Mesodermal cell (in vitro differentiated cells): ENCODE data around the gene TUBB1.

Experiments
- H3K27ac ChIP-seq: 2 replicates; pipeline ENCODE4 v1.7.0; 2013; ENCODE audit warnings: mild to moderate bottlenecking, low read depth, low read length, moderate library complexity; ENCODE audit not compliant: severe bottlenecking
- H3K36me3 ChIP-seq: 2 replicates; pipeline ENCODE4 v1.7.1; 2013; ENCODE audit warnings: mild to moderate bottlenecking, low read length, moderate library complexity; ENCODE audit not compliant: control insufficient read depth, insufficient read depth
- H3K4me1 ChIP-seq: one replicate; pipeline ENCODE4 v1.7.1; 2013; ENCODE audit warnings: mild to moderate bottlenecking, low read length; ENCODE audit not compliant: insufficient read depth, control insufficient read depth, poor library complexity, severe bottlenecking
- H3K4me3 ChIP-seq: 2 replicates; pipeline ENCODE4 v1.7.0; 2013; ENCODE audit warnings: low read length, control low read depth, mild to moderate bottlenecking; ENCODE audit not compliant: insufficient read depth, poor library complexity, severe bottlenecking; ENCODE audit errors: extremely low read depth
- H3K9me3 ChIP-seq: 2 replicates; pipeline ENCODE4 v1.7.1; 2013; ENCODE audit warnings: mild to moderate bottlenecking, low read length, moderate library complexity; ENCODE audit not compliant: control insufficient read depth
- WGBS, 2 experiments: methylation state at CpG; one replicate each; pipeline ENCODE4 v1.1.5; 2013; ENCODE audit warnings: missing lambda C conversion rate in 2 of 2; ENCODE audit not compliant: insufficient coverage in 2 of 2; 5-methylcytosine and 5-hydroxymethylcytosine counted together

The TUBB1 gene

DNA sequence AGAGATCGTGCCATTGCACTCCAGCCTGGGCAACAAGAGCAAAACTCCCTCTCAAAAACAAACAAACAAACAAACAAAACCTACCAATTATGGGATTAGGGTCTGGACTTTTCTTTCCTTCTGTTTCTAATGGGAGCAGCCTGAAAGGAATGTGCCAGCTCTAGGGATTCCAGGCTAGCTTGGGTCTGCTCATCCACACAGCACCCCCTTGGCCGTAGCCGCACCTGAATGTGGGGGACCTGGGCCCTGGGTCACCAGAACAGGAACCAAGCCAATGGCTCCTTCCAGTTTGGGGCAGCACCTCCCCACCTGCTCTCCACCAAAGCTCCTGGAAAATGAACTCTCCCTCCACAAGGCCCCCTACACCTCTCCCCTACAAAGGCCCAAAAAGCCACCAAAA, 18.9 kb upstream of the TUBB1 start:
- peaks cover 63% of the 10 kb centered on the region for H3K36me3 ChIP-seq
- H3K9me3 ChIP-seq: no peaks in the 10 kb centered on the region
- H3K4me1 ChIP-seq: no peaks in the 10 kb centered on the region
- H3K4me3 ChIP-seq: no peak overlapping the region
- H3K27ac ChIP-seq: no peak overlapping the region
- 46% methylated on average over 2 of the region's 3 CpGs; no CpG with 5 or more reads in 1 of the 2 experiments for WGBS, 2 experiments

DNA sequence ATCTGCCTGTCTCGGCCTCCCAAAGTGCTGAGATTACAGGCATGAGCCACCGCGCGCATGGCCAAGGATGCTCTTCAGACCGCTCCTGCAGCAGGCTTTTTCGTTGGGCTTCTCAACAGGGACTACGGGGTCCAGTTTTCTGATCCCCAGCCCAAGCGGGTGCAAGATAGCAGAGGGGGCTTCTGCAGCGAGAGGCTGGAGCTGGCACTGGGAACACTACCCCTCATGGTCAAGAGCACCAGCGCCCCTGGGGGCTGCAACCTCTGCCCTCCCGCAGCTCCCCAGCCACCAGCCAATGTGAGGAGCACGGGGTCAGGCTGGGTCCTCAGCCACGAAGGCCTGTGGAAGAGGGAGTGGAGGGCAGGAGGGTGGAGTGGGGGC, 18.2 kb upstream of the TUBB1 start:
- 88 to 91% methylated on average over 8 to 13 of the region's 13 CpGs for WGBS, 2 experiments
- Histone ChIP-seq H3K36me3 (peaks cover 55% of the 10 kb centered on the region), H3K4me3 (no peak overlapping the region), H3K9me3 (no peaks in the 10 kb centered on the region), H3K4me1 (peaks cover 5% of the 10 kb centered on the region), H3K27ac (no peak overlapping the region)

- Histone ChIP-seq H3K9me3 (no peaks in the 10 kb centered on the region), H3K36me3 (peaks cover 50% of the 10 kb centered on the region), H3K27ac (no peak overlapping the region), H3K4me1 (peaks cover 11% of the 10 kb centered on the region), H3K4me3 (no peak overlapping the region)
- WGBS, 2 experiments: 96% methylated on average over 23 to 27 of the region's 27 CpGs
Measured at GRCh38 chr20:59001449-59002171, 17.6 kb upstream of the TUBB1 start.

- H3K4me1 ChIP-seq: peaks cover 11% of the 10 kb centered on the region
- H3K9me3 ChIP-seq: no peaks in the 10 kb centered on the region
- peaks cover 44% of the 10 kb centered on the region for H3K36me3 ChIP-seq
- H3K4me3 ChIP-seq: no peak overlapping the region
- WGBS, 2 experiments: 93 to 96% methylated on average over 8 of the region's 8 CpGs
- H3K27ac ChIP-seq: no peak overlapping the region
Measured at GRCh38 chr20:59002388-59002787, 16.8 kb upstream of the TUBB1 start.

GRCh38 chr20:59002874-59003399, 16.3 kb upstream of the TUBB1 start:
- WGBS, 2 experiments: 76 to 93% methylated on average over 10 to 17 of the region's 17 CpGs
- H3K36me3 ChIP-seq: peaks cover 38% of the 10 kb centered on the region
- no peak overlapping the region for H3K4me3 ChIP-seq
- peaks cover 11% of the 10 kb centered on the region for H3K4me1 ChIP-seq
- no peaks in the 10 kb centered on the region for H3K9me3 ChIP-seq
- H3K27ac ChIP-seq: no peak overlapping the region

- Histone ChIP-seq H3K9me3 (no peaks in the 10 kb centered on the region), H3K36me3 (peaks cover 29% of the 10 kb centered on the region), H3K4me1 (peaks cover 11% of the 10 kb centered on the region), H3K4me3 (no peak overlapping the region), H3K27ac (no peak overlapping the region)
- 91 to 92% methylated on average over 13 to 16 of the region's 16 CpGs for WGBS, 2 experiments
Measured at GRCh38 chr20:59003836-59004492, 15.3 kb upstream of the TUBB1 start.

- H3K9me3 ChIP-seq: no peaks in the 10 kb centered on the region
- H3K36me3 ChIP-seq: peaks cover 27% of the 10 kb centered on the region
- WGBS, 2 experiments: 93 to 100% methylated on average over 3 of the region's 4 CpGs
- H3K4me3 ChIP-seq: no peak overlapping the region
- H3K27ac ChIP-seq: no peak overlapping the region
- peaks cover 11% of the 10 kb centered on the region for H3K4me1 ChIP-seq
Measured at GRCh38 chr20:59004493-59004762, 14.8 kb upstream of the TUBB1 start.

DNA sequence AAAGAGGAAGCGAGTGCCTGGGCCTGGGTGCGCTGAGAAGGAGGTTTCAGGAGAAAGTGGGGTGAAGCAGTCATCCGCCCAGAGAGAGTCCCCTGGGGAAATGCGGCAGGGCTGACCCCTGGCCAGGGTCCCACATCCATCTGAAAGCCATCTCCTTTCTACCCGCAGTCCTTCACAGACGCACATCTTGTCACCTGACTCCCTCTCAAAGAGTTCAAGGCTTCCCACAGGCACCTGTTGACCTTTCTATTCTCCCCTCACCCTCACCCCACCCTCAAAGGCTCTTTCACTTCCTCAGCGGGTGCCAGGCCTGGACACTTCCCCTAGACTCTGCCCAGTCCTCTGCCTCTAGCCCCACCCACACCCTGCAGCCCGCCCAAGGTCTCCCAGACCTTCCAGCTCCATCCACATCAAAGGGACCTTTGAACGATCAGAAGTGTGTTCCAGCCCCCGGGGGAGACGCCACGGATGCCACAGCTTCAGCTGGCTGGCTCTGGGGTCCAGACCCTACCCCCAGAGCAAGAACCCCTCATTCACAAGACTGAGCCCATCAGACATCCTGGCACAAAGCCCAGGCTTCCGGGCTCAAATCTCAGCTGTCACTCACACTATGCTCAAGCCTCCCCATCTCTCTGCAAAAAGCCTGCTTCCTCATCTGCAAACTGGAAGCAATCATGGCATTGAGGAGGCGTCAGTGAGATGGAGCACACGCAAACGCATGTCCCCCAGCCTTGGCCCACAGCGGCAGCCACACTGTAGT, 14.3 kb upstream of the TUBB1 start:
- Histone ChIP-seq H3K36me3 (peaks cover 24% of the 10 kb centered on the region), H3K27ac (no peak overlapping the region), H3K9me3 (no peaks in the 10 kb centered on the region), H3K4me3 (no peak overlapping the region), H3K4me1 (peaks cover 13% of the 10 kb centered on the region)
- WGBS, 2 experiments: 94 to 95% methylated on average over 16 of the region's 17 CpGs

GRCh38 chr20:59005523-59006166, 13.6 kb upstream of the TUBB1 start:
- 100% methylated on average over 1 to 3 of the region's 3 CpGs for WGBS, 2 experiments
- Histone ChIP-seq H3K27ac (no peak overlapping the region), H3K9me3 (no peaks in the 10 kb centered on the region), H3K4me1 (peaks cover 19% of the 10 kb centered on the region), H3K36me3 (peaks cover 17% of the 10 kb centered on the region), H3K4me3 (peak overlapping the region; percentile 50)

- Histone ChIP-seq H3K9me3 (no peaks in the 10 kb centered on the region), H3K36me3 (peaks cover 14% of the 10 kb centered on the region), H3K4me1 (peaks cover 26% of the 10 kb centered on the region), H3K27ac (no peak overlapping the region), H3K4me3 (peak overlapping the region; percentile 50)
- 85 to 89% methylated on average over 22 to 24 of the region's 29 CpGs for WGBS, 2 experiments
Measured at GRCh38 chr20:59006167-59006863, 12.9 kb upstream of the TUBB1 start.
